ENCODE measurements around the gene ANKRD65. TPM values are rescaled to one million over a fixed set of nuclear protein-coding genes. Genes with fewer than 3 reads are reported as not detected.
"Not testable (repeated sequence)": the region's sequence is repeated elsewhere in the genome, so short reads cannot be mapped to it uniquely, and the experiment has no call there.

Gene ANKRD65
- total RNA-seq, 1 experiment from 2014 or later, result not detected

DNA sequence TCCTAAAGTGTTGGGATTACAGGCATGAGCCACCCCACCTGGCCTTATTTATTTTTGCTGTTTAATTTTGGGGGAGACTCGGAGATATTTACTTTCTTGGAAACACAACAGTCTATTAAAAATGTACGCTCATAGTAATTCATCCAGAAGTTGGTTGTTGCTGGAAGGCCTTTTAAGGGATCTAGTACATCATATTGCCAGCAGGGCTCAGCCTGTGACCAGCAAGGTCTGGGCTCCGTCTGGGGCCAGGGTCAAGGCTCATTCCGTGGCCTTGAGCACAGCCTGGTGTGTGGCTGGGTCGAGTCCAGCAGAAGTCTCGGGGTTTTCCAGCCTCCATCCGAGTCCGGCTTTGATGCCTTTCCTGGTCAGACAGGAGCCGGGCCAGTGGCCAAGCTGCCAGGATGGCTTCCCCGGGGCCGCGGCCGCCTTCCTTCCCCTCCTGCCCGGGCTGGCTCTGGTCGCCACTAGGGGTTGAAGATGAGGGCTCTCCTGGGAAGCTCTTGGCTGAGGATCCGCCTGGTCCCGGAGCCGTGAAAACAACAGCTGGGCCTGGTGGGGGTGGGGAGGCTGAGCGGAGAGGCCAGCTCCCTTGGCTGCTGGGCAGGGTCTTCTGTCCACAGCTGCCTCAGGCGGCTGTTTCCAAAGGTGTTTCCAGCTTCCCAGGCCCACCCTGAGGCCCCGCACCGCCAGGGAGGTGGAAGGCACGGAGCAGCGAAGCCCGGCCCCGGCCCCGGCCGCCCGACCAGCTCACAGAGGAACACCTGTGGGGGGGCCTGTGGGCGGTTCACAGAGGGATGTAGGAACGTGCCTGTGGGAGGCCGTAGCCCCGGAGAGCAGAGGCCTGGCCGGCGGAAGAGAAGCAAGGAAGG, 9.3 kb upstream of the ANKRD65 start:
- Histone ChIP-seq H3K4me3 (no peak overlapping the region), H3K36me3 (no peaks in the 10 kb centered on the region), H3K27me3 (replicated peaks) (no peaks in the 10 kb centered on the region; the same call in 1 of the 2 replicates), H3K27ac (no peak overlapping the region), H3K9me3 (replicated peaks) (no peaks in the 10 kb centered on the region), H3K4me1 (replicated peaks) (peaks cover 4% of the 10 kb centered on the region)
- peak in 1 of 2 experiments; percentile 43 for DNase-seq (ENCODE audit: low read depth in 1 of 2, low spot score in 2 of 2)

- H3K36me3 ChIP-seq, result no peaks in the 10 kb centered on the region
- H3K9me3 ChIP-seq (replicated peaks), result no peaks in the 10 kb centered on the region
- H3K4me1 ChIP-seq (replicated peaks), result peaks cover 3% of the 10 kb centered on the region; the same call in 1 of the 2 replicates
- H3K4me3 ChIP-seq, result no peak overlapping the region
- H3K27ac ChIP-seq, result no peak overlapping the region
- H3K27me3 ChIP-seq (replicated peaks), result no peaks in the 10 kb centered on the region; the same call in 1 of the 2 replicates
- DNase-seq (ENCODE audit: low read depth in 1 of 2, low spot score in 2 of 2), result no peak
Measured at GRCh38 chr1:1429671-1430073, 8.6 kb upstream of the ANKRD65 start.

GRCh38 chr1:1428967-1429366, 7.9 kb upstream of the ANKRD65 start:
- not testable (repeated sequence) for DNase-seq (ENCODE audit: low read depth in 1 of 2, low spot score in 2 of 2)

DNA sequence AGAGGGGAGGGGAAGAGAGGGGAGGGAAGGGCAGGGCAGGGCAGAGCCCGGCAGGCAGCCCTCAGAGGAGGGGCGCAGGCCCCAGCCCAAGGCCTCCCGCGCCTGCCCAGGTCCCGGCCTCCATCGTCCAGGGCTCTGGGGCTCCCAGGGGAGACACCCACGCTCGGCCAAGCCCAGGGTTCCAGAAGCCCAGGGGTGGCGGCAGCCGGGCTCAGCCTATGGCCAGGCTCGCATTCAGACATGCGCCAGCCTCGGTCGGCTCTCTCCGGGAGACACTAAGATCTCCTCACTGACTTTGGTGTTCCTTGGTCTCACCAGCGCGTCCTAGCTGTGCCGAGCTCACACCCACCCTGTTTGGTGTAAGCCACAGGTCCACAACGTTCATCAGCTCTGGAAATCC, 7.1 kb upstream of the ANKRD65 start:
- H3K36me3 ChIP-seq, result no peaks in the 10 kb centered on the region
- no peak overlapping the region for H3K4me3 ChIP-seq
- no peak overlapping the region for H3K27ac ChIP-seq
- no peaks in the 10 kb centered on the region for H3K27me3 ChIP-seq (replicated peaks)
- H3K4me1 ChIP-seq (replicated peaks), result 0 out of 2 replicates have a peak, but pooled peaks cover 3% of the 10 kb centered on the region
- H3K9me3 ChIP-seq (replicated peaks), result no peaks in the 10 kb centered on the region
- peak in 1 of 2 experiments; percentile 46 for DNase-seq (ENCODE audit: low read depth in 1 of 2, low spot score in 2 of 2)

More at GRCh38 chr1:1428967-1429366, 7.9 kb upstream of the ANKRD65 start:
- not testable (repeated sequence) for H3K4me1 ChIP-seq (replicated peaks); H3K36me3 ChIP-seq; H3K4me3 ChIP-seq; H3K27me3 ChIP-seq (replicated peaks); H3K27ac ChIP-seq; H3K9me3 ChIP-seq (replicated peaks)

DNA sequence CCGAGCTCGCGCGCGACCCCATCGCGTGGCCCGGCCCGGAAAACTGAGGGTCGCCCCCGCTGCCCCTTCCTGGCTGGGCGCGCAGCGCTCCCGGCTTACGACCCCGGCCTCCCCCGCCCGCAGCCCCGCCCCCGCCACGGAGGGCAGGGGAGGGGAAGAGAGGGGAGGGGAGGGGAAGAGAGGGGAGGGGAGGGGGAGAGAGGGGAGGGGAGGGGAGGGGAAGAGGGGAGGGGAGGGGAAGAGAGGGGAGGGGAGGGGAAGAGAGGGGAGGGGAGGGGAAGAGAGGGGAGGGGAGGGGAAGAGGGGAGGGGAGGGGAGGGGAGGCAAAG, 6.7 kb upstream of the ANKRD65 start:
- no peaks in the 10 kb centered on the region for H3K36me3 ChIP-seq
- H3K4me1 ChIP-seq (replicated peaks), result peaks cover 5% of the 10 kb centered on the region
- H3K27me3 ChIP-seq (replicated peaks), result no peaks in the 10 kb centered on the region
- no peaks in the 10 kb centered on the region for H3K9me3 ChIP-seq (replicated peaks)
- 0 out of 2 replicates have a peak overlapping the region, but pooled peaks have one; percentile 15 for H3K4me3 ChIP-seq
- no peak overlapping the region for H3K27ac ChIP-seq
- no peak for DNase-seq (ENCODE audit: low read depth in 1 of 2, low spot score in 2 of 2)

GRCh38 chr1:1427106-1427819, 6.2 kb upstream of the ANKRD65 start:
- Histone ChIP-seq H3K4me1 (replicated peaks) (peaks cover 10% of the 10 kb centered on the region), H3K4me3 (0 out of 2 replicates have a peak overlapping the region, but pooled peaks have one; percentile 15), H3K27ac (no peak overlapping the region), H3K36me3 (no peaks in the 10 kb centered on the region), H3K27me3 (replicated peaks) (no peaks in the 10 kb centered on the region), H3K9me3 (replicated peaks) (no peaks in the 10 kb centered on the region)
- DNase-seq (ENCODE audit: low read depth in 1 of 2, low spot score in 2 of 2), result peak in 1 of 2 experiments; percentile 62

DNA sequence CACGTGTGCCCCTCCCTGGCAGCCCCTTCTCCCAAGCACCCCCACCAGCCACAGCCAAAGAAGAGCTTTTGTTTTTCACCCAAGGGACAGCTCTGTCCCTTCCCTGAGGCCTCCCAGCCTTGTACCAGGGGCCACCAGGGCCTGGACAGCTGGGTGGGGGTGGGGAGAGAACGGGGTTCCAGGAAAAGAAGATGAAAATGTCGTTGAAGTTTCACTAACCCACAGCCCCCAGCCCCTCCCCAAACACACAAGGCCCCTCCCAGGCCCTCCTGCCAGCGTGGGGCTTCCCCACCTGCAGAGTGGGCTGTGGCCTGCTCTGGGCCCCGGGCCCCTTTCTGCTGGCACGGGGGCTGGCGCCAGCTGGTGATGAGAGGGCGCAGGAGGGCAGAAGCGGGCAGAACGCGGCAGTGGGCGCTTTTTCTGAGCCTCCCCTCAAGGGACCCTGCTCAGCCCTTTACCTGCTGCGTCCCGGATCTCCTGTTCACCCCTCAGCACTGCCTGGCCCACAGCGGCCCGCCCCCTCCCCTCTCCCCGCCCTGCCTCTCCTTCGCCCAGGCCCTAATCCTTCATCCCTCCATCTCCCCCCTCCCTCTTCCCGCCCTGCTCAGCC, 5.5 kb upstream of the ANKRD65 start:
- no peaks in the 10 kb centered on the region for H3K9me3 ChIP-seq (replicated peaks)
- peaks cover 10% of the 10 kb centered on the region for H3K4me1 ChIP-seq (replicated peaks)
- H3K4me3 ChIP-seq, result no peak overlapping the region
- H3K27me3 ChIP-seq (replicated peaks), result no peaks in the 10 kb centered on the region
- no peaks in the 10 kb centered on the region for H3K36me3 ChIP-seq
- no peak overlapping the region for H3K27ac ChIP-seq
- no peak for DNase-seq (ENCODE audit: low read depth in 1 of 2, low spot score in 2 of 2)

- no peak overlapping the region for H3K27ac ChIP-seq
- no peaks in the 10 kb centered on the region for H3K9me3 ChIP-seq (replicated peaks)
- no peaks in the 10 kb centered on the region for H3K27me3 ChIP-seq (replicated peaks)
- peaks cover 10% of the 10 kb centered on the region for H3K4me1 ChIP-seq (replicated peaks)
- H3K36me3 ChIP-seq, result no peaks in the 10 kb centered on the region
- peak in 1 of 2 experiments; percentile 43 for DNase-seq (ENCODE audit: low read depth in 1 of 2, low spot score in 2 of 2)
- no peak overlapping the region for H3K4me3 ChIP-seq
Measured at GRCh38 chr1:1425753-1426495, 4.8 kb upstream of the ANKRD65 start.

- Histone ChIP-seq H3K27me3 (replicated peaks) (no peaks in the 10 kb centered on the region), H3K27ac (no peak overlapping the region), H3K36me3 (no peaks in the 10 kb centered on the region), H3K4me3 (no peak overlapping the region), H3K4me1 (replicated peaks) (peaks cover 10% of the 10 kb centered on the region), H3K9me3 (replicated peaks) (no peaks in the 10 kb centered on the region)
- no peak for DNase-seq (ENCODE audit: low read depth in 1 of 2, low spot score in 2 of 2)
Measured at GRCh38 chr1:1425426-1425752, 4.3 kb upstream of the ANKRD65 start.

GRCh38 chr1:1424707-1425106, 3.6 kb upstream of the ANKRD65 start:
- Histone ChIP-seq H3K4me1 (replicated peaks) (peaks cover 10% of the 10 kb centered on the region), H3K9me3 (replicated peaks) (no peaks in the 10 kb centered on the region), H3K4me3 (no peak overlapping the region), H3K27ac (no peak overlapping the region), H3K27me3 (replicated peaks) (no peaks in the 10 kb centered on the region), H3K36me3 (no peaks in the 10 kb centered on the region)
- DNase-seq (ENCODE audit: low read depth in 1 of 2, low spot score in 2 of 2), result no peak

DNA sequence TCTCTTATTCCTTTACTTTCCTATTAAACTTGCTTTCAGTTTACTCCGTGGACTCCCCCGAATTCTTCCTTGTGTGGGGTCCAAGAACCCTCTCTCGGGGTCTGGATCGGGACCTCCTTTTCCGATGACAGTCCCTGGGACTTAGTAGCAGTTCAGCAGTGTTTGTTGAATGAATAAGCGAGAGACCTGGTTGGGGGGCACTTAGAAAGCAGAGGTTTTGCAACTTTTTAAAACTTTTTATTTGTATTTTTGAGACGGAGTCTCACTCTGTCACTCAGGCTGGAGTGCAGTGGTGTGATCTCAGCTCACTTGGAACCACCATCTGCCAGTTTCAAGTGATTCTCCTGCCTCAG, 2.1 kb upstream of the ANKRD65 start:
- Histone ChIP-seq H3K27me3 (replicated peaks) (no peaks in the 10 kb centered on the region), H3K27ac (no peak overlapping the region), H3K36me3 (no peaks in the 10 kb centered on the region), H3K4me3 (no peak overlapping the region), H3K4me1 (replicated peaks) (peaks cover 7% of the 10 kb centered on the region), H3K9me3 (replicated peaks) (no peaks in the 10 kb centered on the region)
- DNase-seq (ENCODE audit: low read depth in 1 of 2, low spot score in 2 of 2), result no peak

- Histone ChIP-seq H3K36me3 (no peaks in the 10 kb centered on the region), H3K9me3 (replicated peaks) (no peaks in the 10 kb centered on the region), H3K4me1 (replicated peaks) (peaks cover 7% of the 10 kb centered on the region), H3K4me3 (no peak overlapping the region), H3K27ac (no peak overlapping the region), H3K27me3 (replicated peaks) (no peaks in the 10 kb centered on the region)
- DNase-seq (ENCODE audit: low read depth in 1 of 2, low spot score in 2 of 2), result peak in 1 of 2 experiments; percentile 50
Measured at GRCh38 chr1:1422465-1423244, 1.6 kb upstream of the ANKRD65 start.

GRCh38 chr1:1421907-1422464, 910 bp upstream of the ANKRD65 start:
- Histone ChIP-seq H3K4me1 (replicated peaks) (peaks cover 7% of the 10 kb centered on the region), H3K4me3 (no peak overlapping the region), H3K36me3 (no peaks in the 10 kb centered on the region), H3K27me3 (replicated peaks) (no peaks in the 10 kb centered on the region), H3K9me3 (replicated peaks) (no peaks in the 10 kb centered on the region), H3K27ac (no peak overlapping the region)
- DNase-seq (ENCODE audit: low read depth in 1 of 2, low spot score in 2 of 2), result no peak
